ENCODE measurements around the gene CTXN1.

CTXN1 gene

DNA sequence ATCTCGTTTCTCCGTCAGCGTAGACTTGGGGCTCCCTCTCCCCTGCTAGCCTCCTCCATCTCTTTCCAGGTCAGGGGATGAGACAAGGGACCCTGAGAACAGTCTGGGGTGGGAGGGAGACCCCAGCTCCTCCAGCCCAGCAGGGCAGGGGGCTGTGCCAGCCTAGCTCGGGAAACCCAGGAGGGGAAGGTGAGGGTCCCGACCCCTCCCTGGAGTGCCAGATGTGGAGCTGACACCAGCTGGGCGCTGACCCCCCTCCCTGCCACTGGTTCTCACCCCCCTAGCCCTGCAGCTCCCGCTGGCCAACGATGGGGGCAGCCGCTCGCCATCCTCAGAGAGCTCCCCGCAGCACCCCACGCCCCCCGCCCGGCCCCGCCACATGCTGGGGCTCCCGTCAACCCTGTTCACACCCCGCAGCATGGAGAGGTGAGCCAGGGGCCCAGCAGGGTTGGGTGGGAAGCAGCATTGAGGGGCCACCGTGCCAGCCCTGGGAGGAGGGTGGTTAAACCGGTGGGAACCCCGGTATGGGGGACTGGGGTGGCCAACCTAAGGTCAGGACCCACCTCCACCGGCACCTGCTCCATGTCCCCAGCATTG lies 16.4 kb downstream of the CTXN1 start:
- peaks cover 10% of the 10 kb centered on the region for H3K4me1 Mint-ChIP-seq (ENCODE audit: low read depth)
- no peaks in the 10 kb centered on the region for H3K27me3 Mint-ChIP-seq (ENCODE audit: low read depth)
- no peak for DNase-seq (ENCODE audit: low spot score)
- H3K9me3 Mint-ChIP-seq: no peaks in the 10 kb centered on the region
- H3K4me3 Mint-ChIP-seq: no peak overlapping the region
- H3K27ac Mint-ChIP-seq: no peak overlapping the region
- H3K36me3 Mint-ChIP-seq (ENCODE audit: low read depth): peaks cover 28% of the 10 kb centered on the region

DNA sequence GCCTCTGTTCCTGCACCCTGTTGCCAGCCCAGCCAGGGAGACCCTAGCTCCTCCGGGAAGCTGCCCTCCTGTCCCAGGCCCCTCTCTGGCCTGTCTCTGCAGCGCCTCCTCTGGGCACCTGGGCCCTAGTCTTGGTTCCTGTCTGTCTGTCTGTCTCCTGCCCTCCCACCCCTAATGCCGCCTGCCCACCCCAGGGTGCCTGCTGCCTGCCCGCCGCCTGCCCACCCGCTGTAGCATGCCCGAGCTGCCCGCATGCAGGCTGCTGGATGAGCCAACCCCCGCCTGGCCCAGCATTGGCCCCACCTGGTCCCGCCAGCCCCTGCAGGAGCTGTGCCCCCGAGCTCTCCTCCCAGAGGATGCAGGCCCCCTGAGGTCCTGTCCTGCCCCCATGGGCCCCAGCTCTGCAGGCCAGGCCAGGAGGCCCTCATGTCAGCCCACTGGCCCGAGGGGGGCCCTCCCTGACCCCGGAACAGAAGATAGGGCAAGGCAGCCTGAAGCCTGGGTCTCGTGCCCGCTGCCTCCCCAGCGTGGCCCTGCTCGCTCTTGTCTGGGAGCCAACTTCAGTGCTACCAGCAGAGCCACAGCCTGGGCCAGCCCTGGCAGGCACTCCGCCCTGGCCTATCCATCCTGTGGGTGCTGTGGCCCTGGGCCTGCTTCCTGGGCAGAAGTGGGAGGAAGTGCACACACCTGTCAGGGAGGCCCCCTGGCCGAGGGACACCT lies 17.0 kb downstream of the CTXN1 start:
- peaks cover 30% of the 10 kb centered on the region for H3K36me3 Mint-ChIP-seq (ENCODE audit: low read depth)
- no peaks in the 10 kb centered on the region for H3K9me3 Mint-ChIP-seq
- no peak for DNase-seq (ENCODE audit: low spot score)
- no peak overlapping the region for H3K27ac Mint-ChIP-seq
- no peak overlapping the region for H3K4me3 Mint-ChIP-seq
- peaks cover 12% of the 10 kb centered on the region for H3K4me1 Mint-ChIP-seq (ENCODE audit: low read depth)
- H3K27me3 Mint-ChIP-seq (ENCODE audit: low read depth): no peaks in the 10 kb centered on the region

DNA sequence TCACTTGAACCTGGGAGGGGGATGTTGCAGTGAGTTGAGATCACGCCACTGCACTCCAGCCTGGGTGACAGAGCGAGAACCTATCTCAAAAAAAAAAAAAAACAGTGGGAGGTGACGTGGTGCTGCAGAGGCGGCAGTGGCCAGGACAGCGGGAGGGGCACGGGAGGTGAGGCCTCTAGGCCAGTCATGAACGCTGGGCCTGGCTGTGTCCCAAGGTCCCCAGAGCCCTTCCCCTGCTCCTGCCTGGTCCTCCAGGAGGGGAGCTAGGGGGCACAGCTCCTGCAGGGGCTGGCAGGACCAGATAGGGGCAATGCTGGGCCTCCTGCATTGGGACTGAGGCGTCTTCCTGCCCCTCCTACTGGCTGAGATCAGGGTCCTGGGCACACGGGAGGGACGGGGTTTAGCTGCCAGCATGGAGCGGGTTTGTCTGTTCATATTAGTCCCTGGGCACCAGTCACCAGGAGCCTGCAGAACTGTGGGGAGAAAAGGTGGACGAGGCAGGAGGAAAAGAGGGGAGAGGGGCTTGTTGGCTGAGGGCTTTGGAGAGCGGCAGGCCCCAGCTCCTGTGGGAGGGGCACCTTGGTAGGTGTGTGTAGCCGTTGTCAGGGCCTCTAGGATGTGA lies 17.7 kb downstream of the CTXN1 start:
- no peak for DNase-seq (ENCODE audit: low spot score)
- Mint-ChIP-seq H3K4me3 (no peak overlapping the region), H3K9me3 (no peaks in the 10 kb centered on the region), H3K27me3 (ENCODE audit: low read depth) (peaks cover 3% of the 10 kb centered on the region), H3K36me3 (ENCODE audit: low read depth) (peaks cover 29% of the 10 kb centered on the region), H3K4me1 (ENCODE audit: low read depth) (peaks cover 12% of the 10 kb centered on the region), H3K27ac (no peak overlapping the region)

DNA sequence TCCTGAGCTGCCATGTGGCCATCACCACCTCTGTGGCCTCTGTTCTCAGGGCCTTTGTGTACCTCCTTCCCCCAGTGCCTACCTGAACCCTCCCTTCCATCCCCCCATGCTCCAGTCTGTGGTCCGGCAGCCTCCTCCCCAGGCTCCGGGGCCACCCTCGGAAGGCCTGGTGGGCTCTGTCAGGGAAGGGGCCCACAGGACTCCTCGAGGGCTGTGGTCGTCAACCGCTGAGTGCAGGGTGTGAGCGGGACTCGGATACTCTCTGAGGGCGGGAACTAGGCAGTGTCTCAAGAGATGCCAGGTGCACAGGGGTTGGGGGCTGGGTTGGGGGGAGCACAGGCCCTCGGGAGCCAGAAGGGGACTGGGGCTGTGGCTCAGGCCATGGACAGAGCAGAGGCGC lies 18.4 kb downstream of the CTXN1 start:
- Mint-ChIP-seq H3K4me3 (no peak overlapping the region), H3K9me3 (no peaks in the 10 kb centered on the region), H3K27me3 (ENCODE audit: low read depth) (peaks cover 3% of the 10 kb centered on the region), H3K4me1 (ENCODE audit: low read depth) (peaks cover 18% of the 10 kb centered on the region), H3K36me3 (ENCODE audit: low read depth) (peaks cover 23% of the 10 kb centered on the region), H3K27ac (no peak overlapping the region)
- no peak for DNase-seq (ENCODE audit: low spot score)

DNA sequence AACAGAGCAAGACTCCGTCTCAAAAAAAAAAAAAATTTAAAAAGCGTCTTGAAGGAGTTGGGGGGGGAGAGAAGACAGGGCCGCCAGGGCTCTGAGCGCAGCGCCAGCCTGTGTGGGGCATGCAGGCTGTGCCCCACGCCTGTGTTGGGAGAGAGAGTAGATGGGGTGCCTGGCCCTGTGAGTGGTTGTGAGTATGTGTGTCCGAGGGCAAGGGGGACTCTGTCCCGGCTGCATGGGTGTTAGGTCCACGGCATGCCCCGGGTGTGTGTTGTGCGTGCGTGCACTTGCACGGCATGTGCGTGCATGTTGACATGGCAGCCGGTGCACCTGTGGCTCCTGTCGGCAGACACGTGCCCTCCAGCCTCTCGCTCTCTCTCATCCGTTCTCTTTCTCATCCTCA lies 18.8 kb downstream of the CTXN1 start:
- no peak overlapping the region for H3K27ac Mint-ChIP-seq
- no peak overlapping the region for H3K4me3 Mint-ChIP-seq
- DNase-seq (ENCODE audit: low spot score): no peak
- H3K4me1 Mint-ChIP-seq (ENCODE audit: low read depth): peaks cover 20% of the 10 kb centered on the region
- peaks cover 22% of the 10 kb centered on the region for H3K36me3 Mint-ChIP-seq (ENCODE audit: low read depth)
- no peaks in the 10 kb centered on the region for H3K9me3 Mint-ChIP-seq
- peaks cover 3% of the 10 kb centered on the region for H3K27me3 Mint-ChIP-seq (ENCODE audit: low read depth)

DNA sequence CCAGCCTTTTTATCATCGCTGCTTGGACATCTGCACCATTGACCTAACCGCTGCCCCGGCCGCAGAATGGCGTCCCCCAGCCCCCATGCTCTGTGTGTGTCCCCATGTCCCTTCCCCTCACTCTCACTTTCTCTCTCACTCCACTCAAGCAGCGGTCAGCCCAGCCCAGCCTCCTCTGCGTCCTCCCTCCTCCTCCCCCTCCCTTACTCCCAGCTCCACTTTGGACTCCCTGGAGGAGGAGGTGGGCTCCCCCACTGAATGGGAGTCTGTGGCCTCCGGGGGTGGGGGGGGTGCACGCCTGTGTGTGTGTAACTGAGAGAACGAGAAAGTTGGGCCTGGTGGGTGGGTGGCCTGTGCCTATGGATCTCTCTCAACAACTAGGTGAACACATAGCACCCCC lies 20.1 kb downstream of the CTXN1 start:
- H3K27me3 Mint-ChIP-seq (ENCODE audit: low read depth): peaks cover 3% of the 10 kb centered on the region

DNA sequence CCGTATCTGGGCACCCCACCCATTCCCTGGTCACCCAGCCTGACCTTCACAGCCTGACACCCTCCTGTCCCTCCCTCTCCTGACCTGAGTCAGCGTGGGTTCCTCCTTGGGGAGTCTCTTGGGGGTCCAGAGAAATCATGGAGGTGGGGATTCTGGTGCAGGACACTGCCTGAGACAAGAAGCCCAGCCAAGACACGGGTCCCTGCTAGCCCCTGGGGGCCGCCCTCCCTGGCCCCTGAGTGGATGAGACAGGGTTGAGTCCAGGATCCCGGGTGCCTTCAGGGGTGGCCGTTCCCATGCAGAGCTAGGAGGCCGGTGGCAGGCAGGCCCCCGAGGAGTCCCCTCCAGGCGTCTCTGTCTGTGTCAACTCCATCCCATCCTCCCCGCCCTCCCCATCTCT lies 20.7 kb downstream of the CTXN1 start:
- H3K36me3 Mint-ChIP-seq (ENCODE audit: low read depth): peaks cover 12% of the 10 kb centered on the region
- H3K4me3 Mint-ChIP-seq: peak overlapping the region; percentile 88
- H3K9me3 Mint-ChIP-seq: no peaks in the 10 kb centered on the region
- peaks cover 3% of the 10 kb centered on the region for H3K27me3 Mint-ChIP-seq (ENCODE audit: low read depth)
- DNase-seq (ENCODE audit: low spot score): no peak
- H3K4me1 Mint-ChIP-seq (ENCODE audit: low read depth): peaks cover 22% of the 10 kb centered on the region
- H3K27ac Mint-ChIP-seq: peak overlapping the region; percentile 89

More for the DNA sequence above, 20.1 kb downstream of the CTXN1 start:
- Mint-ChIP-seq H3K27ac (peak overlapping the region; percentile 86), H3K36me3 (ENCODE audit: low read depth) (peaks cover 15% of the 10 kb centered on the region), H3K9me3 (no peaks in the 10 kb centered on the region), H3K4me1 (ENCODE audit: low read depth) (peaks cover 22% of the 10 kb centered on the region), H3K4me3 (peak overlapping the region; percentile 80)
- DNase-seq (ENCODE audit: low spot score): no peak

DNA sequence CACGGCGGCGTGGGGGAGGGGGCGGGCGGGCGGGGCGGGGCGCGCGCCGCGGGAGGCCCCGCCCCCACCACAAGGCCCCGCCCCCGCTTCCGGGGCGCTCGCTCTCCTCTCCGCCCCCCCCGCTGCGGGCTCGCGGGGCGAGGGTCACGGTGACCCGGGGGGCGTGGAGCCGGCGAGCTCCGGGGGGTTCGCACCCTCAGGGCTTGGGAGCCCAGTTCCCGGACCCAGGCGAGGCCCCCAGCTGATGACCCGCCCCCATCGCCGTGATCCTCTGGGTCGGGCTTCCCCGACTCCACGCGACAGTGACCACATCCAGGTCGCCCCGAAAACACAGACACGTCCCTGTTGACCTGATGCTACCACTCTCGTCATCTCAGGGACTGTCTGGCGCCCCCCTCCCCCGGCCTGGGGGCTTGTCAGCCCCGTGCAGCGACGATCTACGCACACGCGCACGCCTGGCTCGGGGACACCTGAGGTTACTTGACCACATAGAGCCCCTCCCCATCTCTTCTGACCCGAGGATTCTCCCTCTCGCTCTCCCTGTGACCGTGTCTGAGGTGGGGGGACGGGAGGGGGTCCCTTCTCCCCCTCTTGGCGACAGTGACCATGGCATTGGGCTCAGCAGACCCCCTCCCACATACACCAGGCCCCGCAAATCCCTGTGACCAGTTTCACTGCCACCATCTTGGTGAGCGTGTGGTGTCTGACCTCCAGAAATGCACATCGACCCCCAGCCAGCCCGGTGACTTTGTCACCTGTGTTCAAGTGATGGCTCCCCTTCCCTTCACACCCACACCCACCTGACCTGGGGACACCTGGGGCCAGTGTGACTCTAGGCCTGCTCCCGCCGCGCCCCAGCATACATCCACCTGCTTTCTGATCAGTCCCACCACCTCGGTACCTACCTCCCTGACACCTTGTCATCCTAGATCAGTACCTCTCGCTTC lies 21.6 kb downstream of the CTXN1 start:
- peak overlapping the region; percentile 92 for H3K27ac Mint-ChIP-seq

DNA sequence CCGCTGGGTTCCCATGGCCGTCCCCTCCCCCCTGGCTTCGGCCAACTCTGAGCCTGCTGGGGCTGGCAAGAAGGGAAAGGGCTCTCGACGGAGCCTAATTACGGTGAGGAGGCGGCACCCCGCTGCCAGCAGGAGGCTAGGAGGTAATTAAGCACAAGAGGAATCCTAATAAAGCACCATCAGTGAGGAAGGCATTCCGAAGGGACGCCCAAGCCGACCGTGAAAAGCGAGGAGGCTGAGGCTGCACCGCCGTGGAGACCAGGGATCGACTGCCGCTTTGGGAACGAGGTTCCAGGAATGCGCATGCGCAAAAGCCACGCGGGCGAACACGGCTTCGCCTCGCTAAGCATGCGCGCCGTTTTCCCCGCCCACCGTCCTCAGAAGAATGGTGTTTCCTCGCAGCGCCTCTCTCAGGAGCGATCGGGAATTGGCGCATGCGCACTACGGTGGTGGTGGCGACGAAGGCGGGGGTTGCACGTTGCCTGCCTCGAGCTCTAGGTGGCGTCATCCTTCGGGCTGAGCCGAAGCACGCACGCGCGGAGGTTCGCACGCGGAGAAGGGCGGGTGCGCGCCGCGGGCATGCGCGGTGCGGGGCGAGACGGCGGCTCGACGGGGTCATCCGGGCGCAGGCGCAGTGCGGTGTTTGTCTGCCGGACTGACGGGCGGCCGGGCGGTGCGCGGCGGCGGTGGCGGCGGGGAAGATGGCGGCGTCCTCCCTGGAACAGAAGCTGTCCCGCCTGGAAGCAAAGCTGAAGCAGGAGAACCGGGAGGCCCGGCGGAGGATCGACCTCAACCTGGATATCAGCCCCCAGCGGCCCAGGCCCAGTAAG lies 22.5 kb downstream of the CTXN1 start, which contains the start of gene MAP2K7:
Gene MAP2K7, plus strand, starts transcription at position 634 of the 830 bp plus-strand sequence. Its CDS starts 68 bp downstream, at position 702.
- Mint-ChIP-seq H3K4me3 (peak within 1 kb of the TSS; percentile 88), H3K27me3 (ENCODE audit: low read depth) (peaks cover 3% of the 10 kb centered on the region), H3K4me1 (ENCODE audit: low read depth) (peaks cover 22% of the 10 kb centered on the region), H3K9me3 (no peaks in the 10 kb centered on the region), H3K27ac (peak within 1 kb of the TSS; percentile 92), H3K36me3 (ENCODE audit: low read depth) (peaks cover 12% of the 10 kb centered on the region)
- DNase-seq (ENCODE audit: low spot score): peak; percentile 100

More for the DNA sequence above, 21.6 kb downstream of the CTXN1 start:
- peak overlapping the region; percentile 88 for H3K4me3 Mint-ChIP-seq
- H3K9me3 Mint-ChIP-seq: no peaks in the 10 kb centered on the region
- peaks cover 12% of the 10 kb centered on the region for H3K36me3 Mint-ChIP-seq (ENCODE audit: low read depth)
- peak; percentile 70 for DNase-seq (ENCODE audit: low spot score)
- H3K4me1 Mint-ChIP-seq (ENCODE audit: low read depth): peaks cover 22% of the 10 kb centered on the region
- H3K27me3 Mint-ChIP-seq (ENCODE audit: low read depth): peaks cover 3% of the 10 kb centered on the region

DNA sequence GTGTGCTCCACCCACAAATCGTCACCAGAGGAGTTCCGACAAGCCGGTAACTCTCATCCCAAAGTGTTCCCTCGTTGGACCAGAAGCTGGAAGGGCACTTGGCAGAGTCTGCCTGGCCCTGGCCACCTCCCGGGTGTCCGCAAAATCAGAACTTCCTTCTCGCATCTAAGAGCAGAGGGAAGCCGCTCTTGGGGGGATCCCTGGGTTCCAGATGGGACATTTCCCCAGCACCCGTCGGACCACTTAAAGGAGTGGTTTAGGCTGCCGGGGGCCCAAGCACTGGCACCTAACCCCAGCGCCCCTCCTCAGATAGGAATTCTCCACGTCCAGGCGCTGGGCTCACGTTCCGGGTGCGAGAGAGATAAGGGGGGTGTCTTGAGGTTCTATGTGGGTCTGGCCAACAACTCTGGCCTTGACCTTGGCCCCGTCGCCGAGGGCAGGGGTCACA lies 23.1 kb downstream of the CTXN1 start:
- H3K4me3 Mint-ChIP-seq: peak overlapping the region; percentile 88
- no peak for DNase-seq (ENCODE audit: low spot score)

DNA sequence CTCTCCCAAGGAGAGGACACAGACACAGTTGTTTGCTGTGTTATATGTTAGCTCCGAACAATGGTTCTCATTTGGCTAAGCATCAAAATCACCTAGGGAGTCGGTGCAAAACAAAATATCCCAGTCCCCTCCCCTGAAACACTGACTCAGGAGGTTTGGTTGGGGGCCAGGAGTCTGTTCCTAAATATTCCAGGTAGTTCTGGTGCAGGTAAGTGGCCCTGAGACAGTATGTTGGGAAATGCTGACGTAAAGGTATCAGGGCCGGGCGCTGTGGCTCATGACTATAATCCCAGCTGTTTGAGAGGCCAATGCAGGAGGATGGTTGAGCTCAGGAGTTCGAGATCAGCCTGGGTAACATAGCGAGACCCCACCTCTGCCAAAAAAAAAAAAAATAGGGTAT lies 24.6 kb downstream of the CTXN1 start:
- H3K4me3 Mint-ChIP-seq: no peak overlapping the region

More for the DNA sequence above, 23.1 kb downstream of the CTXN1 start:
- H3K27me3 Mint-ChIP-seq (ENCODE audit: low read depth): peaks cover 3% of the 10 kb centered on the region
- peaks cover 12% of the 10 kb centered on the region for H3K36me3 Mint-ChIP-seq (ENCODE audit: low read depth)
- no peaks in the 10 kb centered on the region for H3K9me3 Mint-ChIP-seq
- peak overlapping the region; percentile 92 for H3K27ac Mint-ChIP-seq
- H3K4me1 Mint-ChIP-seq (ENCODE audit: low read depth): peaks cover 22% of the 10 kb centered on the region

DNA sequence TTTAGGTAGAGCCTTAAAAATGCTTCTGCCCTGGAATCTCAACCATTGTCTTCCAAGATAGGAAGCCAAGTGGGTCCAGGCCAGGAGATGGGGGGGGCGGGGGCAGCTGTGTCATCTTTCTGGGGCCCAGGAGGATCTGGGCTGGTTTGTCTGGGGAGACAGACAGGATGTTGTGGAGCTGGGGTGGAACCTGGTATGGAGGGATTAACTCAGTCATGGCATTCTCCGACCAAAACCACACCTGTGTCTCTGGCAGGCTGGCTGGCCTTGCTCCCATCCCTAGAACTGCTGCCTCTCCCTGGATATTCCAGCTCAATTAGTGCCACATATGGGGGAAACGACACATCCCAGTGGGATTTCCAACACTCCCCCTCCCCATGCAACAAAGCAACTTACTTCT lies 25.0 kb downstream of the CTXN1 start:
- Mint-ChIP-seq H3K27me3 (ENCODE audit: low read depth) (peaks cover 3% of the 10 kb centered on the region), H3K4me3 (no peak overlapping the region), H3K9me3 (no peaks in the 10 kb centered on the region), H3K4me1 (ENCODE audit: low read depth) (peaks cover 22% of the 10 kb centered on the region), H3K27ac (no peak overlapping the region), H3K36me3 (ENCODE audit: low read depth) (peaks cover 12% of the 10 kb centered on the region)
- no peak for DNase-seq (ENCODE audit: low spot score)

More for the DNA sequence above, 24.6 kb downstream of the CTXN1 start:
- Mint-ChIP-seq H3K4me1 (ENCODE audit: low read depth) (peaks cover 22% of the 10 kb centered on the region), H3K27ac (no peak overlapping the region), H3K36me3 (ENCODE audit: low read depth) (peaks cover 12% of the 10 kb centered on the region), H3K9me3 (no peaks in the 10 kb centered on the region), H3K27me3 (ENCODE audit: low read depth) (peaks cover 3% of the 10 kb centered on the region)
- DNase-seq (ENCODE audit: low spot score): no peak

Data from T-helper 2 cell treated with Interferon-gamma antibody and Interleukin-4, amounts not matched to agents 5 μg/mL and 100 μg/mL, for 36 hours (primary cell).